ENCODE measurements around the gene ZNRD2.

GRCh38 chr11:65573391-65574079 lies 3.3 kb downstream of the ZNRD2 start:
- TF ChIP-seq CTCF (IDR thresholded peaks at IDR 0.05) = no peak
- TF ChIP-seq POLR2A (IDR thresholded peaks at IDR 0.05) = no peak
